Fibroblast of lung (primary cell): ENCODE measurements around the gene LRRC36. TPM values are rescaled to one million over a fixed set of nuclear protein-coding genes. Genes with fewer than 3 reads are reported as not detected.

Experiments used
- DNase-seq, 2 donors: peaks; one replicate each; pipeline versions ENCODE4 v3.0.0 to v3.0.0-alpha.2; 2010; ENCODE audit warnings: low read depth in 2 of 2
- H2AFZ ChIP-seq: 2 replicates; pipeline ENCODE4 v1.5.1; 2012; ENCODE audit warnings: low read length, control low read depth, inconsistent platforms
- H3K27ac ChIP-seq: 2 replicates; pipeline ENCODE4 v1.5.1; 2011; ENCODE audit warnings: low read length, control low read depth; ENCODE audit not compliant: insufficient read depth
- H3K27me3 ChIP-seq: 2 replicates; pipeline ENCODE4 v1.5.1; 2011; ENCODE audit warnings: mild to moderate bottlenecking, low read length; ENCODE audit not compliant: control insufficient read depth, insufficient read depth
- H3K36me3 ChIP-seq: 2 replicates; pipeline ENCODE4 v1.5.1; 2011; ENCODE audit warnings: low read length; ENCODE audit not compliant: control insufficient read depth, insufficient read depth
- H3K4me1 ChIP-seq: 2 replicates; pipeline ENCODE4 v1.5.1; 2011; ENCODE audit warnings: low read length; ENCODE audit not compliant: control insufficient read depth, insufficient read depth; ENCODE audit errors: extremely low read depth
- H3K4me2 ChIP-seq: 2 replicates; pipeline ENCODE4 v1.5.1; 2011; ENCODE audit warnings: low read length, control low read depth; ENCODE audit not compliant: insufficient read depth; ENCODE audit errors: extremely low read depth
- H3K4me3 ChIP-seq, 4 experiments: fragments of 200-600 bp in 1 of 4; sonication (generic) in 1 of 4; replicated peaks in 1 of 4; 2 replicates each; pipeline ENCODE4 v1.5.1; 2011 to 2016; ENCODE audit warnings: low read length in 4 of 4, low read depth in 3 of 4, mild to moderate bottlenecking in 3 of 4, control low read depth in 2 of 4, inconsistent platforms in 1 of 4, mixed read lengths in 1 of 4; ENCODE audit not compliant: insufficient read depth in 1 of 4; ENCODE audit errors: control extremely low read depth in 1 of 4
- H3K79me2 ChIP-seq: 2 replicates; pipeline ENCODE4 v1.5.1; 2012; ENCODE audit warnings: mild to moderate bottlenecking, low read length, inconsistent platforms; ENCODE audit not compliant: control insufficient read depth, insufficient read depth
- H3K9ac ChIP-seq: 2 replicates; pipeline ENCODE4 v1.5.1; 2011; ENCODE audit warnings: mild to moderate bottlenecking, low read length, control low read depth; ENCODE audit not compliant: insufficient read depth
- H3K9me3 ChIP-seq: 2 replicates; pipeline ENCODE4 v1.5.1; 2012; ENCODE audit warnings: low read depth, low read length; ENCODE audit not compliant: control insufficient read depth, insufficient read depth
- H4K20me1 ChIP-seq: 2 replicates; pipeline ENCODE4 v1.5.1; 2011; ENCODE audit warnings: low read length; ENCODE audit not compliant: control insufficient read depth, insufficient read depth; ENCODE audit errors: extremely low read depth
- EZH2 ChIP-seq: IDR thresholded peaks from 2 replicates; pipeline ENCODE4 v1.5.1; 2012; ENCODE audit warnings: low read length, control low read depth, mild to moderate bottlenecking; ENCODE audit errors: missing control alignments
- polyA plus RNA-seq, 2 donors: library from polyadenylated mRNA; depleted of rRNA in 1 of 2; stranded (reverse) in 1 of 2; unstranded in 1 of 2; fragments of >200 nt; gene quantifications; 2 replicates each; pipeline ENCODE4 v1.2.1, GENCODE V29; 2011 to 2012; ENCODE audit warnings: missing spikeins in 1 of 2
- total RNA-seq: library from RNA; depleted of rRNA; stranded (reverse); fragments of >200 nt; gene quantifications from 2 replicates; pipeline ENCODE4 v1.2.1, GENCODE V29; 2014
- TF ChIP-seq, protein P1 (sequence below), 2 donors: IDR thresholded peaks in 1 of 2; conservative IDR thresholded peaks in 1 of 2; 1 replicate in 1 of 2; 2 replicates in 1 of 2; pipeline ENCODE4 v1.5.1; 2011 to 2012; ENCODE audit warnings: low read length in 2 of 2, control low read depth in 1 of 2, inconsistent platforms in 1 of 2, low read depth in 1 of 2, mild to moderate bottlenecking in 1 of 2

The LRRC36 gene
- total and polyA plus RNA-seq, 2 donors (not counting 1 experiment from before 2014, with no cell fraction given) = 0.06 to 0.66 TPM

- no peaks in the 10 kb centered on the region for H4K20me1 ChIP-seq
These were observed 106.6 kb downstream of the LRRC36 start for GRCh38 chr16:67433131-67433719.

More at GRCh38 chr16:67433131-67433719, 106.6 kb downstream of the LRRC36 start:
- no peak for TF ChIP-seq EZH2
- TF ChIP-seq, protein P1, sequence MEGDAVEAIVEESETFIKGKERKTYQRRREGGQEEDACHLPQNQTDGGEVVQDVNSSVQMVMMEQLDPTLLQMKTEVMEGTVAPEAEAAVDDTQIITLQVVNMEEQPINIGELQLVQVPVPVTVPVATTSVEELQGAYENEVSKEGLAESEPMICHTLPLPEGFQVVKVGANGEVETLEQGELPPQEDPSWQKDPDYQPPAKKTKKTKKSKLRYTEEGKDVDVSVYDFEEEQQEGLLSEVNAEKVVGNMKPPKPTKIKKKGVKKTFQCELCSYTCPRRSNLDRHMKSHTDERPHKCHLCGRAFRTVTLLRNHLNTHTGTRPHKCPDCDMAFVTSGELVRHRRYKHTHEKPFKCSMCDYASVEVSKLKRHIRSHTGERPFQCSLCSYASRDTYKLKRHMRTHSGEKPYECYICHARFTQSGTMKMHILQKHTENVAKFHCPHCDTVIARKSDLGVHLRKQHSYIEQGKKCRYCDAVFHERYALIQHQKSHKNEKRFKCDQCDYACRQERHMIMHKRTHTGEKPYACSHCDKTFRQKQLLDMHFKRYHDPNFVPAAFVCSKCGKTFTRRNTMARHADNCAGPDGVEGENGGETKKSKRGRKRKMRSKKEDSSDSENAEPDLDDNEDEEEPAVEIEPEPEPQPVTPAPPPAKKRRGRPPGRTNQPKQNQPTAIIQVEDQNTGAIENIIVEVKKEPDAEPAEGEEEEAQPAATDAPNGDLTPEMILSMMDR (conservative IDR thresholded peaks at IDR 0.05 in 1 of 2, IDR thresholded peaks at IDR 0.05 in 1 of 2; ENCODE audit: low read depth in 1 of 2, low read length in 2 of 2) = no peak
- H3K79me2 ChIP-seq = no peaks in the 10 kb centered on the region
- peaks cover 23% of the 10 kb centered on the region for H3K27me3 ChIP-seq
- DNase-seq = no peak
- no peak overlapping the region for H3K4me3 ChIP-seq
- H3K9ac ChIP-seq = no peak overlapping the region
- H3K36me3 ChIP-seq = peaks cover 5% of the 10 kb centered on the region
- H3K27ac ChIP-seq = no peak overlapping the region
- peaks cover 5% of the 10 kb centered on the region for H3K4me1 ChIP-seq
- no peaks in the 10 kb centered on the region for H3K9me3 ChIP-seq
- H2AFZ ChIP-seq = no peak overlapping the region
- no peak overlapping the region for H3K4me2 ChIP-seq

Other genes starting within 250 kb of the LRRC36 start
- 15.2 and 18.3 TPM in 2 replicates for gene PHAF1, start 216.9 kb upstream of the LRRC36 start, total RNA-seq
- gene PHAF1, start 216.9 kb upstream of the LRRC36 start, polyA plus RNA-seq = 21.5 and 23.0 TPM in 2 replicates
- 29.3 and 34.7 TPM in 2 replicates for gene B3GNT9, start 175.8 kb upstream of the LRRC36 start, total RNA-seq
- 23.2 and 29.6 TPM in 2 replicates for gene B3GNT9, start 175.8 kb upstream of the LRRC36 start, polyA plus RNA-seq
- gene TRADD, start 166.9 kb upstream of the LRRC36 start, total RNA-seq = 18.0 and 20.8 TPM in 2 replicates
- 5.8 and 7.6 TPM in 2 replicates for gene TRADD, start 166.9 kb upstream of the LRRC36 start, polyA plus RNA-seq
- gene FBXL8, start 166.9 kb upstream of the LRRC36 start, total RNA-seq = 9.8 and 10.4 TPM in 2 replicates
- 2.4 and 4.0 TPM in 2 replicates for gene FBXL8, start 166.9 kb upstream of the LRRC36 start, polyA plus RNA-seq
- 25.8 and 31.3 TPM in 2 replicates for gene HSF4, start 162.1 kb upstream of the LRRC36 start, total RNA-seq
- gene HSF4, start 162.1 kb upstream of the LRRC36 start, polyA plus RNA-seq = 1.9 and 6.4 TPM in 2 replicates
- 12.8 and 23.3 TPM in 2 replicates for gene NOL3, start 156.3 kb upstream of the LRRC36 start, total RNA-seq
- 6.2 and 8.0 TPM in 2 replicates for gene NOL3, start 156.3 kb upstream of the LRRC36 start, polyA plus RNA-seq
- gene MATCAP1, start 142.9 kb upstream of the LRRC36 start, total RNA-seq = 21.8 and 28.4 TPM in 2 replicates
- 12.7 and 16.6 TPM in 2 replicates for gene MATCAP1, start 142.9 kb upstream of the LRRC36 start, polyA plus RNA-seq
- gene EXOC3L1, start 136.7 kb upstream of the LRRC36 start, total RNA-seq = 0.26 and 0.33 TPM in 2 replicates
- 0.09 TPM in 1 of 2 replicates, not detected in the other for gene EXOC3L1, start 136.7 kb upstream of the LRRC36 start, polyA plus RNA-seq
- gene E2F4, start 134.7 kb upstream of the LRRC36 start, total RNA-seq = 42.4 and 48.3 TPM in 2 replicates
- 59.9 and 70.4 TPM in 2 replicates for gene E2F4, start 134.7 kb upstream of the LRRC36 start, polyA plus RNA-seq
- 0.26 and 0.33 TPM in 2 replicates for gene ELMO3, start 127.7 kb upstream of the LRRC36 start, total RNA-seq
- 0.36 and 0.42 TPM in 2 replicates for gene ELMO3, start 127.7 kb upstream of the LRRC36 start, polyA plus RNA-seq
- gene TMEM208, start 99.7 kb upstream of the LRRC36 start, total RNA-seq = 25.7 and 26.3 TPM in 2 replicates
- 43.2 and 53.5 TPM in 2 replicates for gene TMEM208, start 99.7 kb upstream of the LRRC36 start, polyA plus RNA-seq
- gene FHOD1, start 79.3 kb upstream of the LRRC36 start, total RNA-seq = 7.1 and 13.9 TPM in 2 replicates
- gene FHOD1, start 79.3 kb upstream of the LRRC36 start, polyA plus RNA-seq = 25.8 and 32.7 TPM in 2 replicates
- gene SLC9A5, start 77.8 kb upstream of the LRRC36 start, total RNA-seq = 1.0 and 2.3 TPM in 2 replicates
- gene SLC9A5, start 77.8 kb upstream of the LRRC36 start, polyA plus RNA-seq = 1.9 and 2.0 TPM in 2 replicates
- gene PLEKHG4, start 47.3 kb upstream of the LRRC36 start, total RNA-seq = 23.6 and 37.7 TPM in 2 replicates
- 9.9 and 11.5 TPM in 2 replicates for gene PLEKHG4, start 47.3 kb upstream of the LRRC36 start, polyA plus RNA-seq
- gene KCTD19, start 74 bp upstream of the LRRC36 start, total RNA-seq = under 0.01 and 0.17 TPM in 2 replicates
- gene KCTD19, start 74 bp upstream of the LRRC36 start, polyA plus RNA-seq = 0.10 TPM in 1 of 2 replicates, not detected in the other
- gene TPPP3, start 66.7 kb downstream of the LRRC36 start, total RNA-seq = 1.5 and 3.8 TPM in 2 replicates
- gene TPPP3, start 66.7 kb downstream of the LRRC36 start, polyA plus RNA-seq = 2.9 and 6.5 TPM in 2 replicates
- gene ZDHHC1, start 89.7 kb downstream of the LRRC36 start, total RNA-seq = 4.4 and 6.4 TPM in 2 replicates
- gene ZDHHC1, start 89.7 kb downstream of the LRRC36 start, polyA plus RNA-seq = 2.3 and 2.7 TPM in 2 replicates
- under 0.01 TPM in 1 of 2 replicates, not detected in the other for gene HSD11B2, start 104.3 kb downstream of the LRRC36 start, total RNA-seq
- gene HSD11B2, start 104.3 kb downstream of the LRRC36 start, polyA plus RNA-seq = 0.09 and 0.15 TPM in 2 replicates
- 68.1 and 91.2 TPM in 2 replicates for gene ATP6V0D1, start 154.3 kb downstream of the LRRC36 start, total RNA-seq
- gene ATP6V0D1, start 154.3 kb downstream of the LRRC36 start, polyA plus RNA-seq = 183 and 230 TPM in 2 replicates
- not detected in 2 replicates for gene AGRP, start 156.7 kb downstream of the LRRC36 start, total RNA-seq
- gene AGRP, start 156.7 kb downstream of the LRRC36 start, polyA plus RNA-seq = not detected in 2 replicates
- 19.5 and 26.6 TPM in 2 replicates for gene RIPOR1, start 202.0 kb downstream of the LRRC36 start, total RNA-seq
- 13.7 and 16.0 TPM in 2 replicates for gene RIPOR1, start 202.0 kb downstream of the LRRC36 start, polyA plus RNA-seq
- 20.0 and 21.1 TPM in 2 replicates for gene CTCF, start 235.7 kb downstream of the LRRC36 start, total RNA-seq
- 20.9 and 32.6 TPM in 2 replicates for gene CTCF, start 235.7 kb downstream of the LRRC36 start, polyA plus RNA-seq